NOMO-1 treated with dmso at 0.1 percent for 144 hours (cell line): ENCODE measurements around the gene DCPS.
"Not testable (repeated sequence)": the region's sequence is repeated elsewhere in the genome, so short reads cannot be mapped to it uniquely, and the experiment has no call there.

Experiments
- DNase-seq: peaks from one replicate; lab custom pipeline; 2025; ENCODE audit not compliant: unreplicated experiment; lab: John Stamatoyannopoulos, UW

Gene DCPS

GRCh38 chr11:126357969-126358762 is 54.3 kb downstream of the DCPS start:
- DNase-seq = no peak

GRCh38 chr11:126358763-126359160 is 54.9 kb downstream of the DCPS start:
- DNase-seq = no peak

DNA sequence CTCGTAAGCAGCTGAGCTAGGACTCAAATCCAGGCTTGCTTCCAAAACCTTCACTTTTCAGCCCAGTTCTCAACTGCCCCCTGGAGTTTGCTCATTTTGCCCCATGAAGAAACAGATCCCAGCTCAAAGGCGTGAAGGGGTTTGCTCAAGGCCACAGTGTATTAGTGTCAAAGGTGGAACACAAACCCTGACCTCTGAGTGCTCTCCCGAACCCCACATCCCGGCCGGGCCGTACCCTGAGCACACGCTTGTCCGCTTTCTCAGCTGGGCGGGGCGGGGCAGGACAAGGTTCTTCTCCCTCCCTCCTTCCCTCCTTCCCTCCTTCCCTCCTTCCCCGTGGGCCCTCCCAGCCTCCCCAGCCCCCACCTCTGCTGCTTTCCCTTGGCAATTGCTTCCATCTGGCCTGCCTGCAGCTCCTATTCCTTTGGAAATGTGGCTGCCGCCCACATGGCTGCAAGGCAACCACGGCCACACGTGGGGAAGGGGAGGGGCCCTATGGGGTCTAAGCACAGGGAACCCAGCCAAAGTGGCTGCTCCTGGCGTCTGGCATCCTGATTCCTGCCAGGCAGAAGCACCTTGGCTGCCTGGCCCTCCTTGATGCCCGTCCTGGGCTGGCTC is 55.7 kb downstream of the DCPS start:
- DNase-seq = no peak

- no peak for DNase-seq
Observed at GRCh38 chr11:126360049-126360446, 56.2 kb downstream of the DCPS start.

GRCh38 chr11:126361400-126361799 is 57.5 kb downstream of the DCPS start:
- DNase-seq = no peak

GRCh38 chr11:126362879-126363655 is 59.2 kb downstream of the DCPS start:
- DNase-seq = no peak

GRCh38 chr11:126363706-126364248 is 59.9 kb downstream of the DCPS start:
- DNase-seq = no peak

DNA sequence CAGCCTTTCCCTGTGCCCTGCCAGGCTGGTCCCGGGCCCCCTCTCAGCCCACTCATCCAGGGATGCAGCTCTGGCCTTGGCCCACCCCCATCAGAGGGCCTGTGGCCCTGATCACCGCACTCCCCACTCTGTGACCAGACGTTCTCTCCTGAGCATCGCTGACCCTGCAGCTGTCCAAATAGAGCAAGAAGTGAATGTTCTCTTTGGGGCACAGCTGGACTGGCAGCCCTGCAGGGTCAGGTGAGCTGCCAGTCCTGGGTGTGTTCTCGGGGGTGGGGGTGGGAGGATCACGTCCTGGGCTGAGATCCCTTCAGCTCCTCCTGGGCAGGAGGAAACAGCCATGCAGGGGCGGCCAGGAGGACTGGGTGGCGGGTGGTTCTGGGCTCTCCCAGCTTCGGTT is 60.9 kb downstream of the DCPS start:
- DNase-seq = not testable (repeated sequence)

- not testable (repeated sequence) for DNase-seq
Observed at GRCh38 chr11:126365508-126365907, 61.6 kb downstream of the DCPS start.

DNA sequence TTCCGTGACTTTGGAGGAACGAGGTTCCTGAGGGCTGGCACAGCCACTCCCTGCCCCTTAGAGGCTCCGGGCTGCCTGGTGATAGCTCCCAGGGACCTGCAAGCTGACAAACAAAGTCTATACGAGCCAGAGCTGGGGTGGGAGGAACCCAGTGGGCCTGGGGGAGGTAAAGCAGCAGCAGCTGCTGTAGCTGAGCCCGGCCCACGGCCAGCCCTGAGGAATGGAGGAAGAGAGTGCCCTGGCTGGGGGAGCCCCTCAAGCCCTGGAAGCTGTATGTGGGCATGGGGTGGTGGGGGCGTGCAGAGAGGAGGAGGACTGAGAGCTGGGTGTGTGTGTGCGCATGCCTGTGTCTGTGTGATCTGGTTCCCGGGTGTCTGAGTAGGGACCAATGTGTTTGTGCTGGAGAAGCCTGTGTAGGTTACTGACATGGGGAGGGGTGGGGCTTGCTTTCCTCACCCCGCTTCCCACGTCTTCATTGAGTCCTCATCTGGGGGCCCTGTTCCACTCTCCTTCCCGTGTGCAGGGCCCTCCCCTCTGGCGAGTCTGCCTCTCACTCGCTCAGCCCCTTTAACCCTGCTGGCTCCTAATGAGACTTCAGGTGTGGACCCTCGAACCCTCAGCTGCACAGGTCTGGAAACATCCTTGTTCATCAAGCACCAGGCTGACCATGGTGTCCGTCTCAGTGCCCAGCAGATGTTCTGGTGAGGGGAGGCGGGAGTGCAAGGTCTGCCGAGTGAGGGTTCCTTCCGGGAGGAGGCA is 62.4 kb downstream of the DCPS start:
- no peak for DNase-seq

DNA sequence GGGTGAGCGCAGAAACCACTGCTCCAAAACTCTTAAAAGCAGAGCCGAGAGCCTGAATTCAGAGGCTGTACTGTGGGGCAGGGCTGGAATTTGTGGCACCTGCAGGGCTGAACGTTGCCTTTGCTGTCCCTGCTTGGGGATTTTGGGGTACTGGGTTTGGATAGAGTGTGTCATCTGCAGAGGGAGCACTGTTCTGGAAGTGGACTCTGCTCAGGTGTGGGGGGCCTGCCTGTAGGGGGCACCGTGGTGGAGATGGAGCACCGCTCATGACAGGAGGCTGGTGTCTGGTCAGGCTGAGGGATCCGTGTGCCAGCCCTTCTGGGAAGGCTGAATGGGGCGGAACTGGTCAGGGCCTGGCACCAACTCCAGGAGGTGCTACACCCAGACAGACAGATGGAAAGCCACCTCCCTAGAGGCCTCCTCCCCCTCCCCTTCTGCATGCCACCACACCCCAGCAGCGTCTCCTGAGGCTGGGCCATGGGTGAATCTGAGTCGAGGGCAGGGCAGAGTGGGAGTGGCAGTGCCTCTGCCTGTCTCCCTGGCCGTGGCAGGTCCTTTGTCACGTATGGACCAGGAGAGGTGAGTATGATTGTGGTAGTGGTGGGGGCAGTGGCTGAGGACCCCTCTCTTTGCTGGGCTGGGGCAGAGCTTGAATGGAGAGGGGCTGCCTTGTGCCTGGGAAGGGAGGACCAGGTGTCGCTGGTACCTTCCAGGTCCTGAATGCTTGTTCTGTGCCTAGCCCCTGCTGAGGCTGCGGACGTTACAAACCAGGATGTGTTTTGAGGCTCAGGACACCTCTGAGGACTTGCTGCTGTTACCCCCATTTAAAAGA is 63.2 kb downstream of the DCPS start:
- not testable (repeated sequence) for DNase-seq

GRCh38 chr11:126367806-126368205 is 63.9 kb downstream of the DCPS start:
- DNase-seq = not testable (repeated sequence)

DNA sequence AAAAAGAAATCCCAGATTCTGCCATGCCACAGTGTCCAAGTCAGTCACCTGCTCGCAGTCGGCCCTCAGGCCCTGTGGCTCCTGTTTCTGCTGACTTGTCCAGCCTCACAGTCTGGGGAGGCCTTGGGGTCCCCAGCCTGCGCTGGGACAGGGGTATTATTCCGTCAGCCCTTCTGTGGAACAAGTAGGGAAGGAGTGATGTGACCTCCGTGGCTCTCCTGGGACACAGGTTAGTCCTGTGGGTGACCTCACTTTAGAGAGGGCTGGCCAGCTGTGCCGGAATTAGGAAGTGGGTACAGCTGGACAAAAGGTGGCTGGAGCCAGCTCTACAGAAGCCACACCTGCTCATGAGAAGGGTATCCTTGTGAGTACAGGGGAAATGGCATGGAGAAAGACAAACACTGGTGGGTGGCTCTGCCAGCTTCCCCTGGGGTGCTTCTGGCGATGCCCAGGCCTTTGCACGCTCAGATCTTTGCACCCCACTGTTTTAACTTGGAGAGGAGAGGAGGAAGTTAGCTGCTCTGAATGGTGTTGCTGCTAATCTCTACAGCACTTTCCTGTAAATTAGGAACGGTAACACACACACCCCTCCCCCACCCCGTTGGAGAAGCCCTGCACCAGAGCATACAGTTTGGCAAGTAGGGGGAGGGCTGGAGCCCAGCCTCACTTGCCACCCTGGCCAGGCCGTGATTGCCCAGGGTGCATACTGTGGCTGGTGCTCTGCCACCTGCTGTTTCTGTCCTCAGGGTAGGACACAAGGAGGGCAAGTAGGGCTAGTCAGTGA is 64.7 kb downstream of the DCPS start:
- not testable (repeated sequence) for DNase-seq

DNA sequence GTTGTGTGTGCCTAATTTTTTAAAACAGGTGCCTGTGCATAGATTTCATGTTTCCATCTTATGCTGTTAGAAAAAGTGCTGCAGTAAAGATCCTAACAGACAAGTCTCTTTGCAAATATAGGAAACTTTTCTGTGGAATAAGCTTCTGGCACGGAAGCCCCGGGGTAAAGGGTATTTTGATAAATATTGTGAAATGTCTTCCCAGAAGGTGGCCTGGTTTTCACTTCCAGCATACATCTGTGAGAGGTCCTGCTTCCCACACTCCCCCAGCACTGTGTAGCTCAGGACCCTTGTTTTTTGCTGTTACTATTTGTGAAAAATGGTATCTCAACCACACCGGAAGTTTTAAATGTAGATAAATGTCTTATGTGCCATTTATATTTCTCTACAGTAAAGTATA is 66.2 kb downstream of the DCPS start:
- DNase-seq = no peak

DNA sequence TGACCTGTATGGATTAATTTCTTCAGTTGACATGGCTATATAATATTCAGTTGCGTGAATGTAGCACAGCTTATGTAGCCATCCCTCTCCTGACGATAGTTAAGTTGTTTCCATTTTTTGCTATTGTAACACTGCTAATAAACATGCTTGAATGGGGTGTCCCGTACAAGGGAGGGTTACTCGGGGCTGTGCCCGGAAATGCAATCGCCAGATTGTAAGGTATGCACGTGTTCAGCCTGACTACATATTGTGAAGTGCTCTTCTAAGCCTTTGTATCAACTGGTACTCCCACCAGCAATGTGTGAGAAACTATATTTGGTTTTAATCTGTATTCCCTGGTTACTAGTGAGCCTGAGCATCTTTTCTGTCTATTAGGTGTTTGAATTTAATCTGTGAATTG is 67.7 kb downstream of the DCPS start:
- no peak for DNase-seq

DNA sequence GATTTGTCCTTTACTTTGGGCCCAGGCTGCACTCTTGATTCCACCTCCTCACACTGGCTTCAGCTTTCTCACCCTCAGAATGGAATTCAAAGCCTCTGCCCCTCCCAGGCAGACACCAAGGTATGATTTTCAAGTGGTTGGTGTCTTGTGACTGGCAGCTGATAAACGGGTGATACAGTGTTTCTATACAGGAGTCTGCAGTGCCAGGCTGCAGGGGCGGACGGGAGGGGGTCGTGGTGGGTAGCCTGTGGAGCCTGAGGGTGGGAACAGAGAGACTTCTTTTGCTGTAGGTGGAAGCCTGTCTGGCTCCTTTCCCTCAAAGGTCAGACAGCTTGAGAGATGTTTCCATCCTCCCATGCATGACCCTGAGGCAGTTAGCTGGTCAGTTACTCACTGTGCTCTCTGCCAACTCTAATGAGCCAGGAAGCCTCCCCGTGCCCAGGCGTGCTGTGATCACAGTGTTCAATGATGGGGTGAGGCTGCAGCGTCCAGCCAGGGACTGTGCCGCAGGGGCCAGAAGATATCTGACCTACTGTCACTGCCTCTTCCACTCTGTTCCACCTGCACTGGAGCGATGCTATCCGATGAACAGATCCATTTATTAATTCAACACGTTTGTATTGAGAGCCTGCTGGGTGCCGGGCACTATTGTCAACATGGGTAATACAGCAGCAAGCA is 69.7 kb downstream of the DCPS start:
- not testable (repeated sequence) for DNase-seq

DNA sequence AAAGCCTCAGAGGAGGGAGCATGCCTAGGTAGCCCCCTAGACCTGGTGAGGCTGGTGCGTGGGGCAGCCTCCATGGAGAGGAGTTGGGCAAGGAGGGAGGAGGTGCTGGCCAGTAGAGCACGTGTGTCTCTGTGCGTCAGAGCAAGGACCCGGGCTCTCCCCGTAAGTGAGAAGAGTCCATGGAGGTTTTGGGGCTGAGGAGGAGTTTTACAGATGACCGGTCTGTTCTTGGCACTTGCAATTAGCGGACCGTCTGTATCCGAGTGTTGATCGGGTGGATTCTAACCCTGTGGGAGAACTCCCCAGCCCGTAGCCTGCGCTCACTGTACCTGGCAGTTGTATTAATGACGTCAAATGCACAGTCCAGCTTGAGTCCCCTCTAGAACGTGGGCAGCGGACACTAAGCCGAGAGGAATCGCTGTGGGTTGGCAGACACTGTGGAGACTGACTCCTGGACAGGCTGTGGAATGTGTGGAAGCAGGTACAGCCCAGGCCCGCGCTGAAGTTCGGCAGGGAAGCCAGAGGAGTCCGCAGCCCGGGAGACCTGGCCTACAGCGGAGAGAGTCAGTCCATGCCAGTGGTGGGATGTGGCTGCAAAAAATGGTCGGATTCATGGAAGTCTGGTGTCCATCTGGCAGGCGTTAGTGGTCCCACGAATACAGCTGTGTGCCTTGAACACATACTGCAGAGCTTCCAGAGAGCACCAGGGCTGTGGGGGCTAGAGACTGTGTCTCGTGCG is 70.9 kb downstream of the DCPS start:
- not testable (repeated sequence) for DNase-seq

DNA sequence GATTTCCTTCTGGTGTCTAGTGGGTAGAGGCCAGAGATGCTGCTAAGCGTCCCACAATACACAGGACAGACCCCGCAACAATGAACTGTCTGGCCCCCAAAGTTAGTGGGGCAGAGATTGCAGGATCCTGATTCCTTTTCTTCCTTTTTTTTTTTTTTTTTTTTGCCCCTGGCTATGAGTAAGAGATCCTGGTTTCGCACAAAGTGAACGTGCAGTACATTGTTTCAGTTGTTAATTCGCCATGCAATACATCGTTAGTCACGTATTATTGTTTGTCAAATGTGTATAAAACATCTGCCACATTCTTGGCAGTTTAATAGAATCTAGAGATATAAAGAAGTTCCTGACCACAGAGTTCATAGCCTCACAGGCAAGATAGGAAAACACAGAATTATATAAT is 71.9 kb downstream of the DCPS start:
- no peak for DNase-seq
